HG03175 (cell line): ENCODE data around the gene GTF3C1.
"Not testable (repeated sequence)": the region's sequence is repeated elsewhere in the genome, so short reads cannot be mapped to it uniquely, and the experiment has no call there.

Experiments
- ATAC-seq: cut with Tn5 transposase; IDR thresholded peaks from one replicate; pipeline ENCODE4 v1.9.1; 2021; ENCODE audit warnings: mild to moderate bottlenecking, moderate library complexity; ENCODE audit not compliant: unreplicated experiment

GTF3C1 gene

GRCh38 chr16:27465483-27465879 is 84.2 kb downstream of the GTF3C1 start:
- ATAC-seq: no peak

DNA sequence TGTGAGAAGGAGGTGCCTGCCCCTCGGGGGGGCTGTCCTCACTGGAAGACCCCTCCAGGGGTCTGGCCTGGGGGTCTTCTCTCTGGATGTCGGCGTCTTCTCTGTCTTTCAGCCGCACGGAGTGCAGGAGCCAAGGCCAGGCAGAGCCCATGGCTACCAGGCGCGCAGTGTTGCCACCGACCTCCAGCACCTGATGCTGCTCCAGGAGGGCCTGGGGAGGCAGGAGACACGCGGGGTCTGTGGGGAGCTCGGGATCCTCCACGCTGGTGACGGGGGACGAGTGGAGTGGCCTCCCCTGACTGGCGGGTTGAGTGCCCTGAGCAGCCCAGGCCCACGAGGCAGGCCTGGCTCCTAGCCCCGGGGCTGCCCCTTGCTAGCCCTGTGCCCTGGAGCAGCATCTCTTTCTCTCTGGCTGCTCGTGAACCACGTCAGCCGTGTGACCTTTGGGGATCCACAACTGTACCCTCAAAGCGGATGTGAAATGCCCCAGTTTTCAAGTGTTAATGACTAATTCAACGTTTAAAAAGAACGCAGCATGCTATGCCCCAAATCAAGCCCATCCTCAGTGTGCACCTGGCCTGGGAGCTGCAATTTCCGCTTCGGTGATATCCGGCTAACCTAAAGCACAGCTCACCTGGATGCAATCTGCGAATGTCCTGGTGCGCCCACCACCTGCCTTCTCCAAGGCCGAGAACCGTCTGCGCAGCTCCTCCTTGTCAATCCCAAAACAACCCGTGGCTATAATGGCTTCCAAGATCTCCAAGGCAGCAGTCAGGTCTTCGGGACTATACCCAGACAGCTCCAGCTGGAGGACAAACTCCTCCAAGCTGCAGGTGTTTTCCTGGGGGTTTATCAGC is 84.9 kb downstream of the GTF3C1 start:
- no peak for ATAC-seq

DNA sequence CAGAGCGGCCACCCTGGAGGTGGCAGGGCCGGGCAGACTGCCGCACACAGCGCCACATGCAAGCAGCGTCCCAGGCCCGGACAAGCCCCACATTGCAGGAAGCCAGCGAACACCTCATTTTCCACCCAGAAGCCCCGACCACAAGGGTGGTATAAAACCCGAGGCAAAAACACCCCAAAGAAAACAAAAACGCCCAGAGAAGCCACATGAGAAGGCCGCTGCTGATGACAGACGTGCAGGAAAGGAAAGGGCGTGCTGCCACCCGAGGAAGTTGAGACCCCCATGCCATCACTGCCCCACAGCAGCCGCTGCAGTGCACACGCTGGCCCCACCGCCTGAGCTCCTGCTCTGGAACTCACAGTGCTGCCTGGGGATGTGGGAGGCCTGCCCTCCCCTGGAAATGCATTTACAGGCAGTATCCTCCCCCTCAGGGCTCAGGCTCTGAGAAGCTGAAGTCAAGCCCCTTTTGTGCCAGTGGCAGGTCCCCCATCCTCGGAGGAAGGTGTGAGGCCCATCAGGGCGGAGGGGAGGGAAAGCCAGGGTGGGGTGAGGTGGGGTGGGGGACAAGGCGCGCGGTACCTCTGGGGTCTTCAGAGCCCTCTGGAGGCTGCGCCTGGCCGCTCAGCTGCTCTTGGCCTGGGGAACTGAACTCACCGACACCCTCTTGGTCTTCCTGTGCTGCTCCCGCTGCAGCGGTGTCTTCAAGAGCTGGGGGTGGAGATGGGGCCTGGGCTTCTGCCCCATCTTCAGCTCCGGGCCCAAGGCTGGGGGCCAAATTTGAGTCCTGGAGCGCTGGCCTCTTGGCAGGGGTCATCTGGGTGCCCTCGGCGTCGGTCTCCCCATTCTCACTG is 85.7 kb downstream of the GTF3C1 start:
- ATAC-seq: no peak

- ATAC-seq: no peak
These were observed 86.6 kb downstream of the GTF3C1 start for GRCh38 chr16:27462846-27463682.

DNA sequence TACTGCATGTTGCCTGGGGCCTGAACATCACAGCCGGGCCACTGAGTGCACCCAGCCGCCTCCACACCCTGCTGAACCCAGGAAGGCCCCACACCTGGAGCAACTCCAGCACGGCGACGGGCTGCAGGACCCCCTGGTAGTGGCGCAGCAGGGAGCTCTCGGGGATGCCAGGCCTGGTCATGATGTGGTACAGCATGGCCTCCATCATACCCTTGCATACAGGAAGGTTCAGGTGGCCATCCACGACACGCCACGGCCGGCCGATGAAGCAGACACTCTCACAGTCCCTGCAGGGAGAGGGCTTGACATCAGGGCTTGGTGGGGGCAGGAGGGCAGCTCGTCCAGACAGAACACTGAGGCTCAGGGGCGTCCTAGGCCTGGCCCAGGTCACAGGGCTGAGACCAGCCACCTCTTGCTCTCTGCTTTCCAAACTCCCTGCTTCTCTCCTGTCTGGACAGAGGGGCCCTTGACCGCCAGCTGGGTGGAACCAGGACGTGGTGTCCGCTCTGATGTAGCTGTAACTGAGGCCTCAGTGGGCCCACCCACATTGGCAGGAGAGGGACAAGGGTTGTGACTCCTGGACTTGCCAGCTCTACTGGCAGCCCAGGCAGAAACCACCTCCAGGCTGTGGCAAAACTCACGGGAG is 87.4 kb downstream of the GTF3C1 start:
- ATAC-seq: no peak

- ATAC-seq: no peak
These were observed 88.1 kb downstream of the GTF3C1 start for GRCh38 chr16:27461483-27462171.

GRCh38 chr16:27460663-27461482 is 88.8 kb downstream of the GTF3C1 start:
- ATAC-seq: no peak

GRCh38 chr16:27460213-27460612 is 89.5 kb downstream of the GTF3C1 start:
- ATAC-seq: no peak

DNA sequence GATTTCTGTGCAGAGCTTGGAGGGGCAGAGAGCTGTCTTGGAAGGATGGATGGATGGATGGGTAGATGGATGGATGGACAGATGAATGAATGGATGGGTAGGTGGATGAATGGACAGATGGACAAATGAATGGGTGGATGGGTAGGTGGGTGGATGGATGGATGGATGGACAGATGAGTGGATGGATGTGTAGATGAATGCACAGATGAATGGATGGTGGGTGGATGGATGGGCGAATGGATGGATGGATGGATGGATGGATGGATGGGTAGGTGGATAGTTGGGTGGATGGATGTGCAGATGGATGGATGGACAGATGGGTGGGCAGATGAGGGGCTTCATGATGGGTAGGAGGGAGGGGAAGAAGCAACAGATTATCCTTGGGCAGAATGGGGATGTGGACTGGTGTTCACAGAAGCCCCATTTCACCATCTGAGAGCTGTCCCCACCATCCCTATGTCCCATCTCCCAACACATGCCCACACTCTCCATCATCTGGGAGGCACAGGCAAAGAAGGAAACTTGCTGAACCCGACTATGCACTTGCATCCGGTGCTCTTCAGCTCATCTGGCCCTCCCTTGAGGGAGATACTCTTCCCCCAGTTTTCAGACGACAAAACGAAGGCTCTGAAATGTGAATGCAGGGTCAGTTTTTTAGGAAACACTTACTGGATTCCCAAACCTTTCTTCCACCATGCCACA is 90.6 kb downstream of the GTF3C1 start:
- ATAC-seq: no peak

- ATAC-seq: no peak
These were observed 91.5 kb downstream of the GTF3C1 start for GRCh38 chr16:27458258-27458657.

DNA sequence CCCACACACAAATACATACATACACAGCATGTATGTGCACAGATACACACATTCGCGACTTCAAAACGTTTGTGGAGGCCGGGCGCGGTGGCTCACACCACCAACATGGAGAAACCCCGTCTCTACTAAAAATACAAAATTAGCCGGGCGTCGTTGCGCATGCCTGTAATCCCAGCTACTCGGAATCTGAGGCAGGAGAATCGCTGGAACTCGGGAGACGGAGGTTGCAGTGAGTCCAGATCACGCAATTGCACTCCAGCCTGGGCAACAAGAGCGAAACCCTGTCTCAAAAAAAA is 92.2 kb downstream of the GTF3C1 start:
- not testable (repeated sequence) for ATAC-seq

- no peak for ATAC-seq
These were observed 94.0 kb downstream of the GTF3C1 start for GRCh38 chr16:27455700-27456099.

GRCh38 chr16:27453494-27453825 is 96.3 kb downstream of the GTF3C1 start:
- no peak for ATAC-seq

DNA sequence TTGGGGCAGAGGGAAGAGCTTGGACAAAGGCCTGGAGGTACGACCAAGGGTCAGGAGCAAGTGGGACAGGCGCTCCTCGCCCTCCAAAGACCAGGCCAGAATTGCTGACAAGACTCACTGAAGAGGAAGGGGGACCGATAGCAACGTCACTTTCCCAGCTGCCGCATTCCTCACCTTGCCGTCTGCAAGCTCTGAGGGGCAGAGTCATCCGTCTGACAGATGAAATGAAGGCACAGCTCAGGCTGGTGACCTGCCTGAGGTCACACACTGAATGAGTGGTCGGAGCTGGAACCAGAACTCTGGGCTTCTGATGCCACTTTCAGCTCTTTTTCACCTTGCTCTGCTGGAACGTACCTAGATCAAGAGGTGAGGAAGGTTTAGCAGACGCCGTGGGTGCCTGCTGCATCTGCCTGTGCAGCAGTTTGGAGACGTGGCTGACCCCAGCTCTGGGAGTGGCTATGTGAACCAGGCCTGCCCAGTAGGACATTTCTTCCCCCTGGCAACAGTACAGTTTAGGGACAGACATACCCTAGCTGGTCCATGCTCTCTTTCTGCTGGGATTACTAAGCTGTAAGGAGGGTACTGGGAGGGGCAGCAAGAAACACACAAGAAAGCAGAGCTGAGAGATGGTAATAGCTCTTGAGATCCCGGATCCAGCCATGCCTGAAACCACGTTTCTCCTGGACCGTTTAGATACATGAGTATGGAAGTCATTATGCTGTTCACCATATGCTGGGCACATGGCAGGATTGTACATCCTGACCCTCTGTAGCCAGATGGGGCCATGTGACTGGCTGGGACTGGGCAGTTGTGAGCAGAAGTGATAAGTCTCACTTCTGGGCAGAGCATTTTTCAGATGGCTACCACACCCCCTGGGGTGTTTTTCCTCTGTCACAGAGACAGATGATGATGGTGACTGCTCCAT is 96.9 kb downstream of the GTF3C1 start:
- no peak for ATAC-seq

DNA sequence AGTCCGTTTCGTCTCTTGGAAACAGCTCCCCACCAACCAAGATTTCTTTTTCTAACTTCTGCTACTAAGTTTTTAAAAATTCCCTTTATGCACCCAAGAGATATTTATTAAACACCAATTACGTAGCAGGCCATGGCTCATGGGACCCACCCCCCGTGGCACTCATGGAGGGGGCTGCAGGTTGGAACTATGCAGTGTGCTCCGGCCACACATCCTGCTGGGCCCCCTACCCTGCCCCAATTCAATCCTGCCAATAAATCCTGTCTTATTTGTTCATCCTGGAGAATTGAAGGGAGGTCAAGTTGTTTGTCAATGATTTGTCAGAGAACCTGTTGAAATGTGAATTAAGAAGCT is 99.5 kb downstream of the GTF3C1 start:
- ATAC-seq: peak; percentile 13

DNA sequence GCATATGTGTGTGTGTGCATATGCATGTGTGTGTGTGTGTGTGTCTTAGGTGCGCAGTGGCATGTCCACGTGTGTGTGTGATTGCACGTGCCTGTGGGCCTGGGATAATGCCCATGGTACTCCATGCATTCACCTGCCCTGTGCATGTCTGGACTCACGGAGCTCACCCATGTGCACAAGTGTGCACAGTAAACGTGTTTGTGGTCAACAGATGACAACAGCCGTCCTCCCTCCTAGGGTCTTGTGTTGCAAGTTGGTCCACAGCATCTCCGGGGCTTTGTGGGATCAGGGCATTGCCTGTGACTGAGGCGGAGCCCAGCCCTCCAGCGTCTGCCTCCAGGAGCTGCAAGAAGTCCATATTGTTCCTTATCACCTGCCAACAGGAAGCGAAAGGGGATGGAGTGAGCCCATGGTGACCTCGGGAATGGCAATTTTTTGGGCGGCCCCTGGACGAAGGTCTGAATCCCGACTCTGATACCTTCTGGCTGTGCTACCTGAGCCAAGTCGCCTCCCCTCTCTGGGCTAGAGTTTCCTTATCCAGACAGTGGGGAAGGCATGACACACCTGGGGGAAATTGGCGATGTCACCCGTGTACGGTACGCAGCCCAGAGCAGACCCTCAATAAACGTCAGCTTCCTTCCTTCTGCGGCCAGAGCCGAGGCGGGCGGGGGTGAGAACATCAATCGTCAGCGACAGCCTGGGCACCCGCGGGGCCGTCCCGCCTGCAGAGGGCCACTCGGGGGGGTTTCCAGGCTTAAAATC is 100.1 kb downstream of the GTF3C1 start:
- peak; percentile 35 for ATAC-seq
